CD14-positive monocyte (primary cell): Measurements from ENCODE around the gene LENEP. TPM values are rescaled to one million over a fixed set of nuclear protein-coding genes. Genes with fewer than 3 reads are reported as not detected.

Source experiments
- DNase-seq, 3 donors: peaks; one replicate each; pipeline ENCODE4 v3.0.0-alpha.2; 2011 to 2022
- H2AFZ ChIP-seq: 2 replicates; pipeline ENCODE4 v1.6.0; 2012; ENCODE audit warnings: mild to moderate bottlenecking, low read depth, low read length, inconsistent platforms; ENCODE audit not compliant: insufficient read depth, poor library complexity, severe bottlenecking
- H3K27ac ChIP-seq, 2 donors: 1 replicate in 1 of 2; 2 replicates in 1 of 2; pipeline ENCODE4 v1.5.1; 2012 to 2013; ENCODE audit warnings: low read length in 2 of 2, control low read depth in 1 of 2, inconsistent platforms in 1 of 2, low read depth in 1 of 2, mild to moderate bottlenecking in 1 of 2
- H3K27me3 ChIP-seq, 2 donors: one replicate each; pipeline versions ENCODE4 v1.6.0 to v1.6.1; 2011 to 2013; ENCODE audit warnings: low read length in 2 of 2; ENCODE audit not compliant: control insufficient read depth in 2 of 2, insufficient read depth in 2 of 2
- H3K36me3 ChIP-seq, 2 donors: replicated peaks in 1 of 2; 1 replicate in 1 of 2; 2 replicates in 1 of 2; pipeline versions ENCODE4 v1.5.1 to v1.6.1; 2012 to 2013; ENCODE audit warnings: low read length in 2 of 2, control low read depth in 1 of 2, inconsistent platforms in 1 of 2, mild to moderate bottlenecking in 1 of 2; ENCODE audit not compliant: insufficient read depth in 2 of 2, control insufficient read depth in 1 of 2
- H3K4me1 ChIP-seq, 2 donors: 1 replicate in 1 of 2; 2 replicates in 1 of 2; pipeline versions ENCODE4 v1.5.1 to v1.6.1; 2012 to 2013; ENCODE audit warnings: low read length in 2 of 2, control low read depth in 1 of 2, inconsistent platforms in 1 of 2, mild to moderate bottlenecking in 1 of 2, moderate library complexity in 1 of 2; ENCODE audit not compliant: insufficient read depth in 2 of 2, control insufficient read depth in 1 of 2
- H3K4me2 ChIP-seq: replicated peaks from 2 replicates; pipeline ENCODE3; 2012; ENCODE audit warnings: low read length, moderate library complexity, mild to moderate bottlenecking; ENCODE audit not compliant: poor library complexity, severe bottlenecking; ENCODE audit errors: extremely low read depth
- H3K4me3 ChIP-seq, 3 experiments: fragments of 200-600 bp in 1 of 3; sonication (generic) in 1 of 3; replicated peaks in 1 of 3; 1 replicate in 2 of 3; 2 replicates in 1 of 3; pipeline ENCODE4 v1.5.1; 2011 to 2013; ENCODE audit warnings: low read length in 3 of 3, mild to moderate bottlenecking in 3 of 3, control low read depth in 2 of 3, low read depth in 2 of 3, inconsistent platforms in 1 of 3, moderate library complexity in 1 of 3
- H3K79me2 ChIP-seq: 2 replicates; pipeline ENCODE4 v1.6.0; 2012; ENCODE audit warnings: mild to moderate bottlenecking, control low read depth, inconsistent platforms, low read length, moderate library complexity; ENCODE audit not compliant: insufficient read depth
- H3K9ac ChIP-seq: 2 replicates; pipeline ENCODE4 v1.6.0; 2017; ENCODE audit warnings: low read length, mild to moderate bottlenecking; ENCODE audit not compliant: insufficient read depth, poor library complexity, severe bottlenecking
- H3K9me3 ChIP-seq, 2 donors: replicated peaks in 1 of 2; 1 replicate in 1 of 2; 2 replicates in 1 of 2; pipeline versions ENCODE4 v1.5.1 to v1.6.1; 2012 to 2013; ENCODE audit warnings: low read length in 2 of 2, control low read depth in 1 of 2; ENCODE audit not compliant: control insufficient read depth in 1 of 2, insufficient read depth in 1 of 2
- H4K20me1 ChIP-seq: 2 replicates; pipeline ENCODE4 v1.6.0; 2012; ENCODE audit warnings: mild to moderate bottlenecking, low read length, control low read depth, moderate library complexity; ENCODE audit not compliant: insufficient read depth
- H3K27ac Mint-ChIP-seq, 7 donors: one replicate each; pipeline ENCODE4 v1.8.0; 2020; ENCODE audit warnings: mild to moderate bottlenecking in 7 of 7, mixed read lengths in 7 of 7, moderate library complexity in 6 of 7, inconsistent platforms in 2 of 7
- H3K27me3 Mint-ChIP-seq, 3 donors: one replicate each; pipeline ENCODE4 v1.8.0; 2021 to 2022; ENCODE audit warnings: low read depth in 3 of 3, mild to moderate bottlenecking in 3 of 3, mixed read lengths in 3 of 3, moderate library complexity in 3 of 3, inconsistent platforms in 1 of 3
- H3K36me3 Mint-ChIP-seq, 2 donors: one replicate each; pipeline ENCODE4 v1.8.0; 2020; ENCODE audit warnings: mixed read lengths in 2 of 2, inconsistent platforms in 1 of 2, mild to moderate bottlenecking in 1 of 2
- H3K4me1 Mint-ChIP-seq: one replicate; pipeline ENCODE4 v1.8.0; 2020; ENCODE audit warnings: mild to moderate bottlenecking, mixed read lengths
- H3K4me3 Mint-ChIP-seq, 2 donors: one replicate each; pipeline ENCODE4 v1.8.0; 2020; ENCODE audit warnings: mild to moderate bottlenecking in 2 of 2, mixed read lengths in 2 of 2, moderate library complexity in 1 of 2
- H3K9me3 Mint-ChIP-seq, 7 donors: one replicate each; pipeline ENCODE4 v1.8.0; 2020 to 2022; ENCODE audit warnings: mixed read lengths in 7 of 7, mild to moderate bottlenecking in 6 of 7, moderate library complexity in 6 of 7, inconsistent platforms in 2 of 7
- WGBS: methylation state at CpG from one replicate; pipeline ENCODE4 v1.1.5; 2013; ENCODE audit warnings: missing lambda C conversion rate; ENCODE audit not compliant: insufficient coverage; 5-methylcytosine and 5-hydroxymethylcytosine counted together
- intact Hi-C, 2 donors: fragments of 100-400 bp; cut with micrococcal nuclease; formaldehyde crosslinking; loops; one replicate each; pipeline versions ENCODE4 v1.15.0 to v1.15.1; 2023
- polyA plus RNA-seq, 3 donors: library from polyadenylated mRNA; depleted of rRNA in 1 of 3; unstranded in 2 of 3; stranded (reverse) in 1 of 3; fragments of 300-500 nt in 2 of 3; fragments of >200 nt in 1 of 3; fragmentation: Illumina TruSeq in 2 of 3; gene quantifications; 1 replicate in 2 of 3; 2 replicates in 1 of 3; pipeline ENCODE4 v1.2.3, GENCODE V29; 2012 to 2021
- TF ChIP-seq, protein P1 (sequence below): fragments of 200-600 bp; IDR thresholded peaks from one replicate; pipeline ENCODE4 v1.8.0; 2022; ENCODE audit warnings: antibody characterized with exemption, mild to moderate bottlenecking

Gene LENEP
- polyA plus RNA-seq, 3 donors, result not detected

DNA sequence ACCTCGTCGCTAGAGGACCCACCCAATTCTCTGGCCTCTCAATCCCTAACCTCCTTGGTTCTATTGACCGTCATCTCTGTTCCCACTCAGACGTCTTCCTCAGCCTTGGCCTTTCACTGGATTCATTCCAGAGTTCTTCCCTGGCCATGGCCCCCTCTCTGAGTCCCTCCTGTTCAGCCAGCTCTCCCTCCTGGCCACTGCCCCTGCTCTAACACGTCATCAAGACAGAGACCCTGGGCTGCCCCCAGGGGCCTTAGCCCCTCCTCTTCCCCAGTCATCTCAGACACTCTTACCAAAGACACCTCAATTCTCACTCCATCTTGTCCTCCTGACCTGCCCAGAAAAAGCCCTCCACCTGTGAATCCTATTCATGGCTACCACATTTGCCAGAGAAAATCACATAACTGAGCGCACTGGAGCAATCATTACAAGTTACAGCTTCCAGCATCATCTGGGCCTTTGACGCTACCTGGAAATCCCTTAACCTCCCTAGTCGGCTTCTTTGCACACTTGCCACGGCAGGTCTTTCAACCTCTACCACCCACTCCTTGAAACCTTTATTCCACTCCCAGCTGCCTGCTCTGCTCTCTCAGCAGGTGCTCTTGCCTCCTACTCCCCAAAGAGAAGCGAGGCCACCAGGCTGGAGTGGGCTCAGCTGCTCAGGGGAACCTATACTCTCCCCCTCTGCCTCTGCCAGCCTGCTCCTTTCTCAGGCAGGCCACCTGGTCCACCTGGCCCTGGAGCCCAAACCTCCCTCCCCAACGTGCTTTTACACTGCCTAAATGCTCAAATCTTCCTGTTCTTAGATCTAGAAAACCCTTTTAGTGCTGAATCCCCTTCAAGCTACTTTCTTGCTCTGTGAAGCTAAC lies 26.2 kb downstream of the LENEP start:
- H3K4me1 Mint-ChIP-seq, result peaks cover 56% of the 10 kb centered on the region
- Histone ChIP-seq H3K79me2 (peaks cover 32% of the 10 kb centered on the region), H3K9ac (no peak overlapping the region), H3K27me3 (no peaks in the 10 kb centered on the region), H3K27ac (no peak overlapping the region), H3K9me3 (no peaks in the 10 kb centered on the region), H3K4me1 (peaks cover 43 to 52% of the 10 kb centered on the region in 2 donors), H3K4me2 (no peak overlapping the region), H2AFZ (no peak overlapping the region), H3K4me3 (no peak overlapping the region), H3K36me3 (peaks cover 36 to 37% of the 10 kb centered on the region in 2 donors), H4K20me1 (peaks cover 73% of the 10 kb centered on the region)
- intact Hi-C loops, result loop anchor here in 1 of 2 donors (5.0 kb wide), 2 partner anchors 37 to 57 kb away; partner anchors contain the start of genes FLAD1 and PYGO2
- H3K9me3 Mint-ChIP-seq, result peaks cover 0 to 2% (median 0%) of the 10 kb centered on the region in 7 donors
- DNase-seq, result no peak
- TF ChIP-seq, protein P1, sequence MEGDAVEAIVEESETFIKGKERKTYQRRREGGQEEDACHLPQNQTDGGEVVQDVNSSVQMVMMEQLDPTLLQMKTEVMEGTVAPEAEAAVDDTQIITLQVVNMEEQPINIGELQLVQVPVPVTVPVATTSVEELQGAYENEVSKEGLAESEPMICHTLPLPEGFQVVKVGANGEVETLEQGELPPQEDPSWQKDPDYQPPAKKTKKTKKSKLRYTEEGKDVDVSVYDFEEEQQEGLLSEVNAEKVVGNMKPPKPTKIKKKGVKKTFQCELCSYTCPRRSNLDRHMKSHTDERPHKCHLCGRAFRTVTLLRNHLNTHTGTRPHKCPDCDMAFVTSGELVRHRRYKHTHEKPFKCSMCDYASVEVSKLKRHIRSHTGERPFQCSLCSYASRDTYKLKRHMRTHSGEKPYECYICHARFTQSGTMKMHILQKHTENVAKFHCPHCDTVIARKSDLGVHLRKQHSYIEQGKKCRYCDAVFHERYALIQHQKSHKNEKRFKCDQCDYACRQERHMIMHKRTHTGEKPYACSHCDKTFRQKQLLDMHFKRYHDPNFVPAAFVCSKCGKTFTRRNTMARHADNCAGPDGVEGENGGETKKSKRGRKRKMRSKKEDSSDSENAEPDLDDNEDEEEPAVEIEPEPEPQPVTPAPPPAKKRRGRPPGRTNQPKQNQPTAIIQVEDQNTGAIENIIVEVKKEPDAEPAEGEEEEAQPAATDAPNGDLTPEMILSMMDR, result no peak
- H3K27ac Mint-ChIP-seq, result peak overlapping the region in 5 of 7 donors; percentile 20 to 65 (median 55)
- 90% methylated on average over 11 of the region's 11 CpGs for WGBS
- peaks cover 0 to 6% (median 5%) of the 10 kb centered on the region in 3 donors for H3K27me3 Mint-ChIP-seq
- H3K36me3 Mint-ChIP-seq, result peaks cover 29 to 45% of the 10 kb centered on the region in 2 donors
- no peak overlapping the region for H3K4me3 Mint-ChIP-seq

DNA sequence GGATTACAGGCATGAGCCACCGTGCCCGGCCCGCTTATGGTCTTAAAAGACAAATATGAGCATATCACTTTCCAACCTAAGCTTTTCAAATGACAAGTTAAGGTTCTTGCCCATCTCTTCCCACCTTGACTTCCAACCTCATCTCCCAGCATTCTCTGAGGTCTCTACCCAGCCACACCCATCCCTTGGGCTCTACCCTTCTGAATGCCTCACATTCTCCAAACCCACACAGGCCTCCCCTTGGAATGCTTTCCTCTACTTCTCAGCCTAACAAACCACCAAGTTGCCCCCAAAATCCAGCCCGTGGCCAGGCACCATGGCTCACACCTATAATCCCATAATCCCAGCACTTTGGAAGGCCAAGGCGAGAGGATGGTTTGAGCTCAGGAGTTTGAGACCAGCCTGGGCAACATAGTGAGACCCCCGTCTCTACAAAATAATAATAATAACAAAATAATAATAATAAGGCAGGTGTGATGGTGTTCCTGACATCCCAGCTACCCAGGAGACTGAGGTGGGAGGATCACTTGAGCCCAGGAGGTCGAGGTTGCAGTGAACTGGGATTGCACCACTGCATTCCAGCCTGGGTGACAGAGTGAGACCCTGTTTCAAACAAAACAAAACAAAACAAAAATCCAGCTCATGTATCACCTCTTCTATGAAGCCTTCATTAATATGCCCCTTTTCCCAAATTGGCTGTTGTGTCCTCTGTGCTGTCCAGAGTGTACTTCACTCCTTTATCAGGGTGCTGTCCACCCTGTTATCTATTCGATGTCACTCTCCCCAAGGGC lies 28.9 kb downstream of the LENEP start:
- H4K20me1 ChIP-seq, result peaks cover 46% of the 10 kb centered on the region
- peak overlapping the region in 1 of 2 donors; percentile 20 for H3K27ac ChIP-seq
- Mint-ChIP-seq H3K4me3 (no peak overlapping the region), H3K27ac (peak overlapping the region in 2 of 7 donors; percentile 70 to 78), H3K4me1 (peaks cover 46% of the 10 kb centered on the region), H3K36me3 (peaks cover 13 to 22% of the 10 kb centered on the region in 2 donors), H3K9me3 (peaks cover 0 to 2% (median 0%) of the 10 kb centered on the region in 7 donors), H3K27me3 (peaks cover 0 to 9% (median 5%) of the 10 kb centered on the region in 3 donors)
- peaks cover 7% of the 10 kb centered on the region for H3K79me2 ChIP-seq
- TF ChIP-seq, protein P1, result no peak
- DNase-seq, result no peak
- H2AFZ ChIP-seq, result no peak overlapping the region
- H3K9me3 ChIP-seq, result no peaks in the 10 kb centered on the region
- 96% methylated on average over 5 of the region's 8 CpGs for WGBS
- intact Hi-C loops, result no loop called here
- no peak overlapping the region for H3K4me2 ChIP-seq
- H3K9ac ChIP-seq, result no peak overlapping the region
- H3K4me1 ChIP-seq, result peaks cover 17 to 25% of the 10 kb centered on the region in 2 donors
- no peak overlapping the region for H3K4me3 ChIP-seq
- H3K36me3 ChIP-seq, result peaks cover 11 to 13% of the 10 kb centered on the region in 2 donors
- H3K27me3 ChIP-seq, result no peaks in the 10 kb centered on the region
